BLaER1 treated with 17β-estradiol and CSF1 and Interleukin-3, amounts not matched to agents 10 nM and 100 nM (cell line): ENCODE measurements around the gene NHS.

ENCODE experiments used
- H3K27ac ChIP-seq, 11 experiments: shearing (Covaris generic); formaldehyde crosslinking; 2 replicates each; pipeline ENCODE4 v1.8.1; 2022
- H3K27me3 ChIP-seq, 11 experiments: shearing (Covaris generic); formaldehyde crosslinking; 2 replicates each; pipeline ENCODE4 v1.8.1; 2022
- H3K36me3 ChIP-seq, 11 experiments: shearing (Covaris generic); formaldehyde crosslinking; 2 replicates each; pipeline ENCODE4 v1.8.1; 2022
- H3K4me1 ChIP-seq, 10 experiments: shearing (Covaris generic); formaldehyde crosslinking; 2 replicates each; pipeline ENCODE4 v1.8.1; 2022
- H3K4me2 ChIP-seq, 11 experiments: shearing (Covaris generic); formaldehyde crosslinking; 2 replicates each; pipeline ENCODE4 v1.8.1; 2022
- H3K4me3 ChIP-seq, 10 experiments: shearing (Covaris generic); formaldehyde crosslinking; 2 replicates each; pipeline ENCODE4 v1.8.1; 2022
- H3K9ac ChIP-seq, 11 experiments: shearing (Covaris generic); formaldehyde crosslinking; 2 replicates each; pipeline ENCODE4 v1.8.1; 2022
- H3K9me3 ChIP-seq, 11 experiments: shearing (Covaris generic); formaldehyde crosslinking; replicated peaks in 1 of 11; 2 replicates each; pipeline ENCODE4 v1.8.1; 2022
- H4K20me1 ChIP-seq, 11 experiments: shearing (Covaris generic); formaldehyde crosslinking; 2 replicates each; pipeline ENCODE4 v1.8.1; 2022
- Cebpa-rat ChIP-seq, 11 experiments: shearing (Covaris generic); IDR thresholded peaks; 2 replicates each; pipeline ENCODE4 v1.8.1; 2022

The NHS gene

GRCh38 chrX:17738737-17739535, 363.9 kb downstream of the NHS start:
- no peak for TF ChIP-seq Cebpa-rat (IDR thresholded peaks at IDR 0.05)
- Histone ChIP-seq H4K20me1 (peaks cover 0 to 23% (median 6%) of the 10 kb centered on the region in 11 experiments; a peak in 9 of 22 replicates), H3K4me2 (peak overlapping the region; percentile 60 to 80 (median 71); a peak in 19 of 22 replicates), H3K27me3 (peaks cover 95 to 100% (median 99%) of the 10 kb centered on the region in 11 experiments), H3K27ac (no peak overlapping the region), H3K4me1 (peaks cover 0 to 12% (median 9%) of the 10 kb centered on the region in 10 experiments; a peak in 11 of 20 replicates), H3K9ac (no peak overlapping the region), H3K9me3 (peaks cover 0 to 13% (median 4%) of the 10 kb centered on the region in 11 experiments; a peak in 7 of 22 replicates), H3K4me3 (peak overlapping the region in 9 of 10 experiments; percentile 8 to 63 (median 44); a peak in 12 of 20 replicates), H3K36me3 (no peaks in the 10 kb centered on the region)

- Histone ChIP-seq H3K9ac (no peak overlapping the region), H3K4me2 (no peak overlapping the region), H3K4me1 (peaks cover 0 to 12% (median 9%) of the 10 kb centered on the region in 10 experiments; a peak in 11 of 20 replicates), H3K36me3 (no peaks in the 10 kb centered on the region), H3K4me3 (no peak overlapping the region), H3K27ac (no peak overlapping the region), H4K20me1 (peaks cover 0 to 24% (median 6%) of the 10 kb centered on the region in 11 experiments; a peak in 9 of 22 replicates), H3K9me3 (peaks cover 0 to 13% (median 4%) of the 10 kb centered on the region in 11 experiments; a peak in 7 of 22 replicates), H3K27me3 (peaks cover 89 to 100% (median 97%) of the 10 kb centered on the region in 11 experiments)
- no peak for TF ChIP-seq Cebpa-rat (IDR thresholded peaks at IDR 0.05)
These were observed 365.4 kb downstream of the NHS start for GRCh38 chrX:17740137-17741122.

- TF ChIP-seq Cebpa-rat (IDR thresholded peaks at IDR 0.05): no peak
- peaks cover 0 to 12% (median 9%) of the 10 kb centered on the region in 10 experiments; a peak in 11 of 20 replicates for H3K4me1 ChIP-seq
- peaks cover 0 to 24% (median 6%) of the 10 kb centered on the region in 11 experiments; a peak in 9 of 22 replicates for H4K20me1 ChIP-seq
- H3K9me3 ChIP-seq: peaks cover 0 to 13% (median 4%) of the 10 kb centered on the region in 11 experiments; a peak in 7 of 22 replicates
- no peak overlapping the region for H3K4me3 ChIP-seq
- no peak overlapping the region for H3K9ac ChIP-seq
- no peak overlapping the region for H3K27ac ChIP-seq
- no peaks in the 10 kb centered on the region for H3K36me3 ChIP-seq
- H3K4me2 ChIP-seq: no peak overlapping the region
- H3K27me3 ChIP-seq: peaks cover 87 to 100% (median 97%) of the 10 kb centered on the region in 11 experiments
These were observed 366.1 kb downstream of the NHS start for GRCh38 chrX:17741123-17741511.

- H3K4me3 ChIP-seq: no peak overlapping the region
- H3K9ac ChIP-seq: no peak overlapping the region
- no peak overlapping the region for H3K27ac ChIP-seq
- H3K36me3 ChIP-seq: no peaks in the 10 kb centered on the region
- no peaks in the 10 kb centered on the region for H3K9me3 ChIP-seq
- H3K4me1 ChIP-seq: no peaks in the 10 kb centered on the region
- H3K4me2 ChIP-seq: no peak overlapping the region
- peaks cover 82 to 100% (median 97%) of the 10 kb centered on the region in 11 experiments for H3K27me3 ChIP-seq
- TF ChIP-seq Cebpa-rat (IDR thresholded peaks at IDR 0.05): no peak
- H4K20me1 ChIP-seq: peaks cover 0 to 14% (median 0%) of the 10 kb centered on the region in 11 experiments; a peak in 6 of 22 replicates
These were observed 368.9 kb downstream of the NHS start for GRCh38 chrX:17743913-17744312.

DNA sequence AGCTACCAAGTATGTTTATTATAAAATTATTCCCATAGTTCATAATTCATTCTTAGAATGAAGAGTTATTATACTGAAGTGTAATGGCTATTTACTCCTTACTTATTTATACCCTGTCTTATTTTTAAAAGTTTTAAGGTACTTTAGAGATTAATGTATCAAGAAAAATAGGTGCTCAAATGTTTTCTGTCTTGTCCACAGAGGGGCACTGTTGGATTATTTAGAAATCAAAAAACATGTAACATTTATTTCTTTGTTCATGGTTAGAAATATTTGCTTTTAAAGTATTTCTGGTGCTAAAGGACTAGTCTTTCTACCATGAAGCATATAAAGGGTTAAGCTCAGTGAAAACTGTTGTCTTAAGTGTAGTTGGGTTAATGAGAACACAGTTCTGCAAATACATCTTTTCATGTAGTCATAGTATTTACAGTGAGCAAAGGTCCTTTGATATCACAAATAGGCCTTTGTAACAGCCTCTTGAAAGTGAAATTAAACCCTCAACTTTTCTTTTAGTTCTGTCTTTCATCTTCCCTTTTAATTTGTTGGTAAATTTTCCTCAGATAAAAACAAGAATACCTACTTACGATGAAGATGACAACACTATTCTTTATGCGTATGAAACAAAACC, 370.0 kb downstream of the NHS start:
- no peak for TF ChIP-seq Cebpa-rat (IDR thresholded peaks at IDR 0.05)
- Histone ChIP-seq H3K9me3 (no peaks in the 10 kb centered on the region), H3K36me3 (no peaks in the 10 kb centered on the region), H3K27me3 (peaks cover 75 to 100% (median 97%) of the 10 kb centered on the region in 11 experiments), H3K4me2 (no peak overlapping the region), H3K4me3 (no peak overlapping the region), H3K4me1 (no peaks in the 10 kb centered on the region), H3K9ac (no peak overlapping the region), H3K27ac (no peak overlapping the region), H4K20me1 (peaks cover 0 to 15% (median 0%) of the 10 kb centered on the region in 11 experiments; a peak in 6 of 22 replicates)

GRCh38 chrX:17747692-17748091, 372.7 kb downstream of the NHS start:
- Histone ChIP-seq H3K9ac (no peak overlapping the region), H3K9me3 (no peaks in the 10 kb centered on the region), H3K36me3 (no peaks in the 10 kb centered on the region), H3K27ac (no peak overlapping the region), H3K4me1 (no peaks in the 10 kb centered on the region), H3K27me3 (peaks cover 75 to 100% (median 97%) of the 10 kb centered on the region in 11 experiments), H3K4me3 (no peak overlapping the region), H3K4me2 (no peak overlapping the region), H4K20me1 (peaks cover 0 to 13% (median 0%) of the 10 kb centered on the region in 11 experiments; a peak in 4 of 22 replicates)
- no peak for TF ChIP-seq Cebpa-rat (IDR thresholded peaks at IDR 0.05)

DNA sequence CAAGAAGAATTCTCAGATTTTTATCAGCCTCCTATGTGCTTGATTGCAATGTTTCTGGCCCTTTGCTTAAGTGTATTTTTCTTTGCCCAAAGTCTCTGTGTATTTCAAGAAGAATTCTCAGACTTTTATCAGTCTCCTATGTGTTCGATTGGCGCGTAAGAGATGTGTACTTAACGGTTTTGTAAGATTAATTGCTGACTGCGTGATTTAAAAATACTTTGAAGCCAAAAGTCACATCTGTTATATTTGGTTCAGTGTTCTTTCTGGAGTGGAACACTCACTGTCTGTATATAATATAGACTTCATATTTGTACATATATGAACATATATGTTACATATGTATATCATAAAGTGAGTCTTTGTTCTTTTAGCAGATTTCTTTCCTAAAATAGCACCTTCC, 373.7 kb downstream of the NHS start:
- Histone ChIP-seq H3K4me1 (no peaks in the 10 kb centered on the region), H4K20me1 (peaks cover 0 to 8% (median 0%) of the 10 kb centered on the region in 11 experiments; a peak in 4 of 22 replicates), H3K9me3 (no peaks in the 10 kb centered on the region), H3K27ac (no peak overlapping the region), H3K4me2 (no peak overlapping the region), H3K4me3 (no peak overlapping the region), H3K36me3 (no peaks in the 10 kb centered on the region), H3K27me3 (peaks cover 74 to 100% (median 97%) of the 10 kb centered on the region in 11 experiments), H3K9ac (no peak overlapping the region)
- TF ChIP-seq Cebpa-rat (IDR thresholded peaks at IDR 0.05): no peak

- no peaks in the 10 kb centered on the region for H3K36me3 ChIP-seq
- no peak overlapping the region for H3K9ac ChIP-seq
- H3K27me3 ChIP-seq: peaks cover 82 to 100% (median 98%) of the 10 kb centered on the region in 11 experiments
- H3K9me3 ChIP-seq: no peaks in the 10 kb centered on the region
- H3K27ac ChIP-seq: no peak overlapping the region
- H4K20me1 ChIP-seq: peaks cover 0 to 5% (median 0%) of the 10 kb centered on the region in 11 experiments; a peak in 4 of 22 replicates
- TF ChIP-seq Cebpa-rat (IDR thresholded peaks at IDR 0.05): no peak
- H3K4me1 ChIP-seq: no peaks in the 10 kb centered on the region
- H3K4me3 ChIP-seq: no peak overlapping the region
- H3K4me2 ChIP-seq: no peak overlapping the region
These were observed 375.4 kb downstream of the NHS start for GRCh38 chrX:17750436-17750835.
